HepG2 (cell line): ENCODE results near the gene FAM3B. TPM values are rescaled to one million over a fixed set of nuclear protein-coding genes. Genes with fewer than 3 reads are reported as not detected.

ENCODE experiments used
- ATAC-seq: fragments of 200-7000 bp; cut with Tn5 transposase; 3 replicates; pipeline ENCODE4 v1.9.1; 2020; ENCODE audit warnings: mild to moderate bottlenecking, moderate library complexity
- BruUV-seq: library from RNA; stranded (reverse); fragments of 400-500 nt; replicated peaks from 2 replicates; lab custom pipeline; 2021; lab: Mats Ljungman, UMichigan
- CTCF ChIA-PET: fragments of 300-600 bp; formaldehyde crosslinking; extraction: SDS; loops from one replicate; lab custom pipeline; 2021; ENCODE audit warnings: low total read pairs, inconsistent platforms, low intra/inter-chr PET ratio; lab: Yijun Ruan, JAX
- POLR2A ChIA-PET: fragments of 350-600 bp; sonication (Branson Sonifier 250); formaldehyde crosslinking; loops from one replicate; lab custom pipeline; 2020; ENCODE audit warnings: antibody characterized with exemption, inconsistent platforms; lab: Yijun Ruan, JAX
- DNase-seq: peaks from one replicate; pipeline ENCODE4 v3.0.0-alpha.2; 2015; ENCODE audit warnings: low spot score
- FAIRE-seq: peaks from 3 replicates; lab custom pipeline; 2011; peaks lifted over from hg19 to GRCh38; lab: Jason Lieb, UNC
- H2AFZ ChIP-seq: one replicate; pipeline ENCODE4 v1.6.1; 2011; ENCODE audit warnings: low read length, inconsistent platforms
- H3K27ac ChIP-seq: fragments of 300-600 bp; 3 replicates; pipeline ENCODE4 v1.8.0; 2011; ENCODE audit warnings: mixed run types, mild to moderate bottlenecking, mixed read lengths, low read length, inconsistent platforms; ENCODE audit not compliant: insufficient read depth; ENCODE audit errors: extremely low read length
- H3K27me3 ChIP-seq, 2 experiments: fragments of 200-600 bp in 1 of 2; 2 replicates in 1 of 2; 3 replicates in 1 of 2; pipeline versions ENCODE4 v1.6.0 to v1.8.0; 2011; ENCODE audit warnings: low read length in 2 of 2, mild to moderate bottlenecking in 2 of 2, moderate library complexity in 2 of 2, inconsistent platforms in 1 of 2; ENCODE audit not compliant: insufficient read depth in 2 of 2, control insufficient read depth in 1 of 2
- H3K36me3 ChIP-seq, 2 experiments: fragments of 200-600 bp in 1 of 2; replicated peaks in 1 of 2; 2 replicates in 1 of 2; 3 replicates in 1 of 2; pipeline versions ENCODE4 v1.5.1 to v1.8.0; 2011; ENCODE audit warnings: low read length in 2 of 2, inconsistent platforms in 1 of 2; ENCODE audit not compliant: insufficient read depth in 2 of 2, control insufficient read depth in 1 of 2
- H3K4me1 ChIP-seq: 2 replicates; pipeline ENCODE4 v1.5.1; 2012; ENCODE audit warnings: low read length, inconsistent platforms; ENCODE audit not compliant: insufficient read depth
- H3K4me2 ChIP-seq: 2 replicates; pipeline ENCODE4 v1.6.0; 2011; ENCODE audit warnings: low read depth, low read length, inconsistent platforms
- H3K4me3 ChIP-seq, 3 experiments: fragments of 200-600 bp in 1 of 3; sonication (generic), shearing (Covaris generic) in 1 of 3; replicated peaks in 1 of 3; 2 replicates each; pipeline ENCODE4 v1.5.1; 2011 to 2016; ENCODE audit warnings: low read length in 3 of 3, inconsistent platforms in 2 of 3, low read depth in 2 of 3, mild to moderate bottlenecking in 2 of 3, control low read depth in 1 of 3, mixed read lengths in 1 of 3; ENCODE audit not compliant: insufficient read depth in 1 of 3
- H3K79me2 ChIP-seq: one replicate; pipeline ENCODE4 v1.6.1; 2011; ENCODE audit warnings: low read length, inconsistent platforms; ENCODE audit not compliant: insufficient read depth
- H3K9ac ChIP-seq: 2 replicates; pipeline ENCODE4 v1.6.0; 2011; ENCODE audit warnings: mild to moderate bottlenecking, low read depth, low read length, inconsistent platforms; ENCODE audit not compliant: insufficient read depth
- H3K9me3 ChIP-seq: 2 replicates; pipeline ENCODE4 v1.5.1; 2012; ENCODE audit warnings: mild to moderate bottlenecking, low read length
- H4K20me1 ChIP-seq: 2 replicates; pipeline ENCODE4 v1.6.0; 2011; ENCODE audit warnings: inconsistent platforms, mild to moderate bottlenecking, low read length, moderate library complexity; ENCODE audit not compliant: insufficient read depth
- GABPA ChIP-seq, 2 experiments: IDR thresholded peaks; 2 replicates each; pipeline ENCODE4 v1.6.1; 2011 to 2016; ENCODE audit warnings: low read depth in 2 of 2, low read length in 1 of 2, missing biosample characterization in 1 of 2, missing genetic modification characterization in 1 of 2
- HNRNPL ChIP-seq: fragments of 200-400 bp; formaldehyde crosslinking; IDR thresholded peaks from 2 replicates; pipeline ENCODE4 v1.6.1; 2017; ENCODE audit warnings: mild to moderate bottlenecking, low read depth, low read length
- ONECUT2 ChIP-seq: sonication (generic); formaldehyde crosslinking; IDR thresholded peaks from 2 replicates; pipeline ENCODE4 v1.4.0; 2020; ENCODE audit warnings: missing genetic modification reagents
- ZNF354B ChIP-seq: sonication (generic); formaldehyde crosslinking; IDR thresholded peaks from 2 replicates; pipeline ENCODE4 v1.8.0; 2022; ENCODE audit warnings: mild to moderate bottlenecking, missing genetic modification reagents
- ZNF749 ChIP-seq: sonication (generic); formaldehyde crosslinking; IDR thresholded peaks from 2 replicates; pipeline ENCODE4 v1.8.0; 2022; ENCODE audit warnings: mild to moderate bottlenecking, missing genetic modification reagents, moderate library complexity, borderline replicate concordance
- ZNF792 ChIP-seq: IDR thresholded peaks from 2 replicates; pipeline ENCODE4 v1.6.1; 2016
- WGBS: methylation state at CpG from one replicate; pipeline ENCODE4 v1.1.6; 2017; ENCODE audit warnings: low lambda C conversion rate; 5-methylcytosine and 5-hydroxymethylcytosine counted together
- in situ Hi-C: cut with HindIII; loops from 2 replicates; pipeline ENCODE4 v1.10.0; 2017; ENCODE audit warnings: low pct_unique_long_range_greater_than_20kb; ENCODE audit not compliant: extremely low pct_ligation_motif_present
- intact Hi-C: fragments of 100-400 bp; cut with micrococcal nuclease; formaldehyde crosslinking; loops from one replicate; pipeline ENCODE4 v1.10.0; 2022; ENCODE audit not compliant: unreplicated experiment
- polyA plus RNA-seq, 8 experiments: library from polyadenylated mRNA; depleted of rRNA in 3 of 8; stranded (reverse) in 7 of 8; unstranded in 1 of 8; fragments of >200 nt; fragmentation: Illumina TruSeq in 4 of 8; extraction: Trizol in 4 of 8; gene quantifications; 2 replicates each; pipeline versions ENCODE4 v1.2.1 to v1.2.3, GENCODE V29; 2011 to 2016; ENCODE audit warnings: low read depth in 4 of 8, missing spikeins in 1 of 8, mixed read lengths in 1 of 8; ENCODE audit not compliant: insufficient read depth in 1 of 8
- total RNA-seq, 5 experiments: library from RNA; depleted of rRNA; stranded (reverse); fragments of >200 nt; fragmentation: Illumina TruSeq; extraction: Trizol; gene quantifications; 2 replicates each; pipeline ENCODE4 v1.2.3, GENCODE V29; 2016; ENCODE audit warnings: low read depth in 1 of 5
- TF ChIP-seq, protein P1 (sequence below): sonication (generic); formaldehyde crosslinking; IDR thresholded peaks from 2 replicates; pipeline ENCODE4 v1.8.1; 2023; ENCODE audit warnings: mild to moderate bottlenecking, missing genetic modification reagents, borderline replicate concordance
- TF ChIP-seq, protein P2 (sequence below): sonication (generic); formaldehyde crosslinking; IDR thresholded peaks from 2 replicates; pipeline ENCODE4 v1.8.0; 2022; ENCODE audit warnings: mild to moderate bottlenecking, missing genetic modification reagents
- TF ChIP-seq, protein P3 (sequence below): sonication (generic); formaldehyde crosslinking; IDR thresholded peaks from 2 replicates; pipeline ENCODE4 v1.8.1; 2022; ENCODE audit warnings: mild to moderate bottlenecking, missing genetic modification reagents

FAM3B gene
- total and polyA plus RNA-seq, 2 of the 13 experiments (the other 11 are each of a cell fraction or from before 2014, with no cell fraction given) = 46.5 to 62.0 TPM

DNA sequence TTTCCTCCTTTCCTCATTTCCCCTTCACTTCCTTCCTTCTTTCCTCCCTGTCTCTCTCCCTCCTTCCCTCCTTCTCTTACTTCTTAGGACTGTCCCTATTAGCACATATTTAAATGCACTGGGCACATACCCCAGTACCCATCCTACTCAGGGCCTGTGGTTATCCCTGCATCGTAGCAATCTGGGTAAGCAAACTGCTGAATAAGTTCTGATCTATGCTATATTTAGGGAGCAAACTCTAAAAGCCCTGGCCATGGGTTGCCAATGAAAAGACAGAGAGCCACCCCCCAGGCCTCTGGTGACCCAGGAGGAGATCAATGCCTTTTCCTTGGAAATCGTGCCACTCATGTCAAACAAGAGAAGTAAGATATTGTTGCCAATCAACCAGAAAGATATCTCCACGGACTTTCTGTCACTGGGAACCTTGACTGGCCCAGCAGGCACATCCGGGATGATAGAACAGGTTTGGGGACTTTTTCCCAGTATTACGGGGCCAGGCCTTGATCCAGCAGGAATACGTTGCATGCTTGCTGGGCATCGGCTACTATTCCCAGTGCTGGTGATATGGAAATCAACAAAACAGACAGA lies 5.4 kb downstream of the FAM3B start:
- ChIA-PET CTCF (interaction anchor here (1.8 kb wide), 1 partner anchor 39 kb away, joined by 3 read pairs; no protein-coding TSS in a partner anchor), POLR2A (interaction anchor here (0.6 to 8.6 kb wide), 15 partner anchors 10 to 442 kb away, joined by 3 to 105 read pairs (median 6); partner anchors contain the start of gene MX2)
- Histone ChIP-seq H3K27me3 (no peaks in the 10 kb centered on the region), H3K27ac (peak overlapping the region; percentile 96), H3K36me3 (no peaks in the 10 kb centered on the region), H4K20me1 (no peaks in the 10 kb centered on the region), H3K4me1 (peaks cover 96% of the 10 kb centered on the region), H3K9me3 (no peaks in the 10 kb centered on the region), H2AFZ (peak overlapping the region; percentile 0), H3K4me2 (peak overlapping the region; percentile 97), H3K9ac (peak overlapping the region; percentile 76), H3K4me3 (peak overlapping the region; percentile 32 to 69 (median 38)), H3K79me2 (peaks cover 25% of the 10 kb centered on the region)
- intact Hi-C loops (loop anchor here (1.0 to 2.0 kb wide), 3 partner anchors 39 to 44 kb away; no protein-coding TSS in a partner anchor), in situ Hi-C loops (no loop called here)
- BruUV-seq = TSS peak; percentile 78
- FAIRE-seq (no peak), DNase-seq (no peak), ATAC-seq (peak; percentile 33)
- WGBS = 0% methylated on average over 1 of the region's 7 CpGs
- 0 out of 2 replicates have a peak, but pooled peaks have one; percentile 13 for TF ChIP-seq ZNF749 (CRISPR knock-in tag)
- TF ChIP-seq, protein P1, sequence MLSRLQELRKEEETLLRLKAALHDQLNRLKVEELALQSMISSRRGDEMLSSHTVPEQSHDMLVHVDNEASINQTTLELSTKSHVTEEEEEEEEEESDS (CRISPR knock-in tag) = 0 out of 2 replicates have a peak, but pooled peaks have one; percentile 52
- TF ChIP-seq ONECUT2 (CRISPR knock-in tag) = 0 out of 2 replicates have a peak, but pooled peaks have one; percentile 9
- TF ChIP-seq ZNF792 = no peak
- TF ChIP-seq, protein P2, sequence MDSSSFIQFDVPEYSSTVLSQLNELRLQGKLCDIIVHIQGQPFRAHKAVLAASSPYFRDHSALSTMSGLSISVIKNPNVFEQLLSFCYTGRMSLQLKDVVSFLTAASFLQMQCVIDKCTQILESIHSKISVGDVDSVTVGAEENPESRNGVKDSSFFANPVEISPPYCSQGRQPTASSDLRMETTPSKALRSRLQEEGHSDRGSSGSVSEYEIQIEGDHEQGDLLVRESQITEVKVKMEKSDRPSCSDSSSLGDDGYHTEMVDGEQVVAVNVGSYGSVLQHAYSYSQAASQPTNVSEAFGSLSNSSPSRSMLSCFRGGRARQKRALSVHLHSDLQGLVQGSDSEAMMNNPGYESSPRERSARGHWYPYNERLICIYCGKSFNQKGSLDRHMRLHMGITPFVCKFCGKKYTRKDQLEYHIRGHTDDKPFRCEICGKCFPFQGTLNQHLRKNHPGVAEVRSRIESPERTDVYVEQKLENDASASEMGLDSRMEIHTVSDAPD (CRISPR knock-in tag) = 0 out of 2 replicates have a peak, but pooled peaks have one; percentile 22
- 0 out of 2 replicates have a peak, but pooled peaks have one; percentile 46 for TF ChIP-seq ZNF354B
- TF ChIP-seq GABPA (IDR thresholded peaks at IDR 0.05; ENCODE audit: low read depth, low read length) = no peak
- TF ChIP-seq GABPA (CRISPR knock-in tag; IDR thresholded peaks at IDR 0.05; ENCODE audit: low read depth) = no peak
- TF ChIP-seq, protein P3, sequence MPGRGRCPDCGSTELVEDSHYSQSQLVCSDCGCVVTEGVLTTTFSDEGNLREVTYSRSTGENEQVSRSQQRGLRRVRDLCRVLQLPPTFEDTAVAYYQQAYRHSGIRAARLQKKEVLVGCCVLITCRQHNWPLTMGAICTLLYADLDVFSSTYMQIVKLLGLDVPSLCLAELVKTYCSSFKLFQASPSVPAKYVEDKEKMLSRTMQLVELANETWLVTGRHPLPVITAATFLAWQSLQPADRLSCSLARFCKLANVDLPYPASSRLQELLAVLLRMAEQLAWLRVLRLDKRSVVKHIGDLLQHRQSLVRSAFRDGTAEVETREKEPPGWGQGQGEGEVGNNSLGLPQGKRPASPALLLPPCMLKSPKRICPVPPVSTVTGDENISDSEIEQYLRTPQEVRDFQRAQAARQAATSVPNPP (CRISPR knock-in tag) = 0 out of 2 replicates have a peak, but pooled peaks have one; percentile 0
- 0 out of 2 replicates have a peak, but pooled peaks have one; percentile 1 for TF ChIP-seq HNRNPL
